PC-3 (cell line): ENCODE data around the gene SLC4A2.

Experiments
- CTCF ChIP-seq: fragments of 300-600 bp; sonication (generic); conservative IDR thresholded peaks from 2 replicates; pipeline ENCODE4 v1.5.1; 2017; ENCODE audit warnings: antibody characterized with exemption, low read depth, mild to moderate bottlenecking, low read length
- EZH2 ChIP-seq: fragments of 300-600 bp; sonication (generic); IDR thresholded peaks from one replicate; pipeline ENCODE4 v1.6.1; 2017; ENCODE audit warnings: antibody characterized with exemption, mild to moderate bottlenecking, low read length; ENCODE audit not compliant: unreplicated experiment

DNA sequence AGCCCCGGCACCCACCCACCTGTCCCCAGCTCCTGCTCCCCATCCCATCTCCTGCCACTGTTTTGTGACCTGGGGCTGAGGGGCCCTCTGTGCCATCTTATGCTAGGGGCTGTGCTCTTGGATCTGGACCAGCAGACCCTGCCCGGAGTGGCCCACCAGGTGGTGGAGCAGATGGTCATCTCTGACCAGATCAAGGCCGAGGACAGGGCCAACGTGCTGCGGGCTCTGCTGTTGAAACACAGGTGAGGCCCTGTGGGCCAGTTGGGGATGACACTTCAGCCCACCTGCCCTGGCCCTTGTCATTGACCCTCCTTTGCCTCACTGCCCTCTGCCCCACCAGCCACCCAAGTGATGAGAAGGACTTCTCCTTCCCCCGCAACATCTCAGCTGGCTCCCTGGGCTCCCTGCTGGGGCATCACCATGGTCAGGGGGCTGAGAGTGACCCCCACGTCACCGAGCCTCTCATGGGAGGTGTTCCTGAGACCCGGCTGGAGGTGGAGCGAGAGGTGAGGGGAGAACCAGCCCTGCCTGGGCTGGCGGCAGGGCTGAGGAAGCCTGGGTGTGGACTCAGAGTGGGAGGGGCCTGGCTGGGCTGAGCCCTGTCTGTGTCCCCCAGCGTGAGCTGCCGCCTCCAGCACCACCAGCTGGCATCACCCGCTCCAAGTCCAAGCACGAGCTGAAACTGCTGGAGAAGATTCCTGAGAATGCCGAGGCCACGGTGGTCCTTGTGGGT lies 10.6 kb downstream of the SLC4A2 start:
- TF ChIP-seq CTCF (no peak), EZH2 (no peak)
